ENCODE results near the gene ADGRG3.

The ADGRG3 gene

DNA sequence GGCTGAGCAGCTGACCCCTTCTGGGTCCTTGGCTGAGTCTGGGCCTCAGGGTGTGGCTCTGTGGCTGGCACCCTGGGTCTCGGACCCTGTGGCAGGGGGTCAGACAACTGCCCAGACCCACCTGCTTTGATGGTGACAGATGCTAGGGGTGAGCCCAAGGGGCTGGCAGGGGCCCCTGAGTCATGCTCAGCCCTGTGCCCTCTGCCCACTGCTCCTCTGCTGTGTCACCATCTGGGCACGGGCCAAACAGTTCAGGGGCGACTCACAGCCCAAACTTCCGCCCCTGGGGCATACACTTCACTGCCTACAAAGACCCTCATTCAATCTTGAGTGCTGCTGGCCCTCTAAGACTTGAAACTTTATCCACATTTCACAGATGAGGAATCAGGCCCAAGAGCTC lies 33.9 kb upstream of the ADGRG3 start:
- Histone ChIP-seq H3K4me1 (ENCODE audit: insufficient read depth, low read length, poor library complexity, severe bottlenecking) (no peaks in the 10 kb centered on the region), H3K4me2 (ENCODE audit: low read depth, low read length, poor library complexity, severe bottlenecking) (no peak overlapping the region), H3F3A (ENCODE audit: low read depth) (no peaks in the 10 kb centered on the region), H2AFZ (ENCODE audit: low read length) (no peak overlapping the region), H3K9me3 (ENCODE audit: insufficient read depth, low read depth, low read length) (no peaks in the 10 kb centered on the region), H3K4me3 (ENCODE audit: low read length, poor library complexity, severe bottlenecking) (no peak overlapping the region), H3K9me2 (replicated peaks; ENCODE audit: low read depth, low read length) (no peaks in the 10 kb centered on the region), H3K79me2 (ENCODE audit: insufficient read depth, low read length) (no peaks in the 10 kb centered on the region), H4K20me1 (ENCODE audit: insufficient read depth, low read length, poor library complexity, severe bottlenecking) (no peaks in the 10 kb centered on the region), H3K36me3 (ENCODE audit: insufficient read depth, low read length) (no peaks in the 10 kb centered on the region), H3K9ac (ENCODE audit: low read depth, low read length, poor library complexity, severe bottlenecking) (no peak overlapping the region), H3K27me3 (ENCODE audit: insufficient read depth, low read length, poor library complexity, severe bottlenecking) (no peaks in the 10 kb centered on the region)
- TF ChIP-seq CTCF (conservative IDR thresholded peaks at IDR 0.05; ENCODE audit: low read length) = no peak
- TF ChIP-seq EZH2phosphoT487 (IDR thresholded peaks at IDR 0.05; ENCODE audit: borderline replicate concordance) = no peak

GRCh38 chr16:57635266-57636097 lies 32.6 kb upstream of the ADGRG3 start:
- Histone ChIP-seq H4K20me1 (ENCODE audit: insufficient read depth, low read length, poor library complexity, severe bottlenecking) (no peaks in the 10 kb centered on the region), H3K4me2 (ENCODE audit: low read depth, low read length, poor library complexity, severe bottlenecking) (no peak overlapping the region), H3K4me1 (ENCODE audit: insufficient read depth, low read length, poor library complexity, severe bottlenecking) (peaks cover 4% of the 10 kb centered on the region), H3K79me2 (ENCODE audit: insufficient read depth, low read length) (no peaks in the 10 kb centered on the region), H3K9ac (ENCODE audit: low read depth, low read length, poor library complexity, severe bottlenecking) (no peak overlapping the region), H3K27me3 (ENCODE audit: insufficient read depth, low read length, poor library complexity, severe bottlenecking) (no peaks in the 10 kb centered on the region), H2AFZ (ENCODE audit: low read length) (no peak overlapping the region), H3K9me3 (ENCODE audit: insufficient read depth, low read depth, low read length) (no peaks in the 10 kb centered on the region), H3K4me3 (ENCODE audit: low read length, poor library complexity, severe bottlenecking) (no peak overlapping the region), H3K9me2 (replicated peaks; ENCODE audit: low read depth, low read length) (no peaks in the 10 kb centered on the region), H3K36me3 (ENCODE audit: insufficient read depth, low read length) (no peaks in the 10 kb centered on the region), H3F3A (ENCODE audit: low read depth) (no peaks in the 10 kb centered on the region)
- TF ChIP-seq CTCF (conservative IDR thresholded peaks at IDR 0.05; ENCODE audit: low read length) (no peak), EZH2phosphoT487 (IDR thresholded peaks at IDR 0.05; ENCODE audit: borderline replicate concordance) (no peak)

DNA sequence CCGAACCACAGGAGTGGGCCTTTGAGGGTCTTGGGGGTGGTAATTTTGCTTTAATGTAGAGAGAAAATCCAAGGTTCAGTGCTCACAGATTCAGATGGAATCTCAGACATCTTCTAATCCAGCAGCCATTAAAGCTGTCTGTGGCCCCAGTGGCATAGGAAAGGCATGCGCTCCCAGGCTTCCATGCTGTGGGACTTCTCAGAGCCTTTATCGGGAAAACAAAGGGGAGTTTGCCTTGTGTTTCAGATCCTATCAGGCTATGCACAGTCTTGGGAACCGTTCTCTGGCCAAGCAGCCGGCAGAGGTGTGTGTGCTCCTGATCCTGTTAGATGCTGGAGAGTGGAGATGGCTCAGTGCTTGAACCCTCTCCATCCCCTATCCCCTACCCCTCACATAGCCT lies 31.9 kb upstream of the ADGRG3 start:
- no peaks in the 10 kb centered on the region for H3K36me3 ChIP-seq (ENCODE audit: insufficient read depth, low read length)
- H3K9ac ChIP-seq (ENCODE audit: low read depth, low read length, poor library complexity, severe bottlenecking) = no peak overlapping the region
- H3K79me2 ChIP-seq (ENCODE audit: insufficient read depth, low read length) = no peaks in the 10 kb centered on the region
- H3K4me2 ChIP-seq (ENCODE audit: low read depth, low read length, poor library complexity, severe bottlenecking) = no peak overlapping the region
- no peak overlapping the region for H2AFZ ChIP-seq (ENCODE audit: low read length)
- H3K4me1 ChIP-seq (ENCODE audit: insufficient read depth, low read length, poor library complexity, severe bottlenecking) = peaks cover 4% of the 10 kb centered on the region
- no peaks in the 10 kb centered on the region for H4K20me1 ChIP-seq (ENCODE audit: insufficient read depth, low read length, poor library complexity, severe bottlenecking)
- no peak overlapping the region for H3K4me3 ChIP-seq (ENCODE audit: low read length, poor library complexity, severe bottlenecking)
- H3K9me2 ChIP-seq (replicated peaks; ENCODE audit: low read depth, low read length) = no peaks in the 10 kb centered on the region
- no peaks in the 10 kb centered on the region for H3K9me3 ChIP-seq (ENCODE audit: insufficient read depth, low read depth, low read length)
- H3F3A ChIP-seq (ENCODE audit: low read depth) = no peaks in the 10 kb centered on the region
- no peaks in the 10 kb centered on the region for H3K27me3 ChIP-seq (ENCODE audit: insufficient read depth, low read length, poor library complexity, severe bottlenecking)
- TF ChIP-seq EZH2phosphoT487 (IDR thresholded peaks at IDR 0.05; ENCODE audit: borderline replicate concordance) = no peak
- no peak for TF ChIP-seq CTCF (conservative IDR thresholded peaks at IDR 0.05; ENCODE audit: low read length)

Data from Loucy (cell line).